GM10266 (cell line): Measurements from ENCODE around the gene TAS2R14.

Source experiments
- DNase-seq: peaks from one replicate; pipeline ENCODE4 v3.0.0; 2012; ENCODE audit errors: extremely low spot score
- CTCF ChIP-seq: IDR thresholded peaks from 2 replicates; pipeline ENCODE4 v1.5.1; 2012; ENCODE audit warnings: mild to moderate bottlenecking, low read depth; ENCODE audit not compliant: control insufficient read depth, insufficient read depth; ENCODE audit errors: missing control alignments

The TAS2R14 gene

GRCh38 chr12:10910380-10910779, 28.7 kb downstream of the TAS2R14 start:
- no peak for DNase-seq
- no peak for TF ChIP-seq CTCF

GRCh38 chr12:10909462-10909861, 29.6 kb downstream of the TAS2R14 start, which contains the start of gene TAS2R13:
Gene TAS2R13 (minus strand): TSS chr12:10909562. CDS start chr12:10909298, 264 bp downstream.
- no peak for TF ChIP-seq CTCF
- DNase-seq, result no peak

- no peak for TF ChIP-seq CTCF
- DNase-seq, result no peak
Observed at GRCh38 chr12:10904686-10905085, 34.4 kb downstream of the TAS2R14 start.

GRCh38 chr12:10901427-10901826, 37.6 kb downstream of the TAS2R14 start:
- no peak for DNase-seq
- TF ChIP-seq CTCF, result no peak

GRCh38 chr12:10900972-10901371, 38.1 kb downstream of the TAS2R14 start:
- no peak for TF ChIP-seq CTCF
- DNase-seq, result no peak

- TF ChIP-seq CTCF, result no peak
Observed at GRCh38 chr12:10900530-10900929, 38.5 kb downstream of the TAS2R14 start.

GRCh38 chr12:10896854-10897253, 42.2 kb downstream of the TAS2R14 start:
- TF ChIP-seq CTCF, result no peak
- DNase-seq, result no peak

More at GRCh38 chr12:10900530-10900929, 38.5 kb downstream of the TAS2R14 start:
- DNase-seq, result no peak
